ENCODE results near the gene MTO1. TPM values are rescaled to one million over a fixed set of nuclear protein-coding genes. Genes with fewer than 3 reads are reported as not detected.
"Not testable (repeated sequence)": the region's sequence is repeated elsewhere in the genome, so short reads cannot be mapped to it uniquely, and the experiment has no call there.

Gene MTO1
- total RNA-seq, 3 donors from 2014 or later = 30.4 to 35.8 (median 35.1) TPM

GRCh38 chr6:73514746-73515110, 53.2 kb downstream of the MTO1 start:
- peaks cover 48% of the 10 kb centered on the region for H3K36me3 Mint-ChIP-seq (ENCODE audit: insufficient read depth)
- ATAC-seq (peak in 1 of 2 donors; percentile 15), DNase-seq (no peak)
- peaks cover 25% of the 10 kb centered on the region for H3K4me1 Mint-ChIP-seq (ENCODE audit: low read depth)
- peak overlapping the region; percentile 98 for H3K4me3 Mint-ChIP-seq
- H3K9me3 Mint-ChIP-seq = no peaks in the 10 kb centered on the region
- no peaks in the 10 kb centered on the region for H3K27me3 Mint-ChIP-seq (ENCODE audit: low read depth)

- ATAC-seq = peak; percentile 7 to 10
These were observed 53.7 kb downstream of the MTO1 start for GRCh38 chr6:73515204-73515655.

DNA sequence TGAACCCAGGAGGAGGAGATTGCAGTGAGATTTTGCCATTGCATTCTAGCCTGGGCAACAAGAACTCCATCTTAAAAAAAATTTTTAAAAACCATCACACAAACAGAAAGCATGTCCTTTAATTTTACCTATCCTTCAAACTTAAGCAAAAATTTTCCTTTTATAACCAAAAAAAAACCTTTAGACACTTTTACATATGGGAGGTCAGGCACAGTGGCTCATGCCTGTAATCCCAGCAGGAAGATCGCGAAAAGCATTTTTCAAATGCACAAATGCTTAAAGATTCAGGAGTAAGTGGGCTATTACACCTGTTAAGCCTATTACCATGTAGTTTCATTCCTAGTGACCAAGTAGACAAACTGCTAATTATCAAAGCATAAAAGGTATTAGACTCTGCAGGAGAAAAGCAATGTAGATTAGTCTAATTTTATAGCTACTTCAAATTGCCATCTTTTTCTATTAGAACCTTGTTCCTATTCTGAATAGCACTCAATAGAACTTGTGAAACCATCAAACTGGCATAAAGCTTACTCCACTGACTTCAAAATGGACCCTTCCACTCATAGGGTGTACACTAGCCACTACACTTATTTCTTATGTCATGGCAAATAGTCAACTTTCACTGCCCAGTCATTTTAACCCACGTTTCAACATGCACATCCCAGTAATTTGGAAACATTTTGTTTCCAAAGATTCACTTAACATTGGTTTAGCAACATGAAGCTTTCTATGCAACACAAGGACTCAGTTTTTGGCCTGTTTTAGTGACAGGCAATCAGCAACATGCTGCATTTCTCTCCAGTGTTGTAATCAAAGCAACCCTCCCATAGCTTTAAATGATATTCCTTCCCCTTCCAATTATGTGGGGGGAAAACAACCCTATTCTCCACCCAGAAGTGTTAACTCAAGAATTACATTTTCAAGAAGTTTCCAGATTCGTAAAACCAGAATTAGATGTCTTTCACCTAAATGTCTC, 55.3 kb downstream of the MTO1 start:
- Mint-ChIP-seq H3K27me3 (ENCODE audit: low read depth) (no peaks in the 10 kb centered on the region), H3K36me3 (ENCODE audit: insufficient read depth) (peaks cover 60% of the 10 kb centered on the region), H3K4me1 (ENCODE audit: low read depth) (peaks cover 25% of the 10 kb centered on the region), H3K4me3 (peak overlapping the region; percentile 98), H3K9me3 (no peaks in the 10 kb centered on the region)
- ATAC-seq (no peak), DNase-seq (no peak)

More at GRCh38 chr6:73515204-73515655, 53.7 kb downstream of the MTO1 start:
- Mint-ChIP-seq H3K4me3 (peak overlapping the region; percentile 98), H3K9me3 (no peaks in the 10 kb centered on the region), H3K4me1 (ENCODE audit: low read depth) (peaks cover 25% of the 10 kb centered on the region), H3K36me3 (ENCODE audit: insufficient read depth) (peaks cover 53% of the 10 kb centered on the region), H3K27me3 (ENCODE audit: low read depth) (no peaks in the 10 kb centered on the region)
- DNase-seq = no peak

DNA sequence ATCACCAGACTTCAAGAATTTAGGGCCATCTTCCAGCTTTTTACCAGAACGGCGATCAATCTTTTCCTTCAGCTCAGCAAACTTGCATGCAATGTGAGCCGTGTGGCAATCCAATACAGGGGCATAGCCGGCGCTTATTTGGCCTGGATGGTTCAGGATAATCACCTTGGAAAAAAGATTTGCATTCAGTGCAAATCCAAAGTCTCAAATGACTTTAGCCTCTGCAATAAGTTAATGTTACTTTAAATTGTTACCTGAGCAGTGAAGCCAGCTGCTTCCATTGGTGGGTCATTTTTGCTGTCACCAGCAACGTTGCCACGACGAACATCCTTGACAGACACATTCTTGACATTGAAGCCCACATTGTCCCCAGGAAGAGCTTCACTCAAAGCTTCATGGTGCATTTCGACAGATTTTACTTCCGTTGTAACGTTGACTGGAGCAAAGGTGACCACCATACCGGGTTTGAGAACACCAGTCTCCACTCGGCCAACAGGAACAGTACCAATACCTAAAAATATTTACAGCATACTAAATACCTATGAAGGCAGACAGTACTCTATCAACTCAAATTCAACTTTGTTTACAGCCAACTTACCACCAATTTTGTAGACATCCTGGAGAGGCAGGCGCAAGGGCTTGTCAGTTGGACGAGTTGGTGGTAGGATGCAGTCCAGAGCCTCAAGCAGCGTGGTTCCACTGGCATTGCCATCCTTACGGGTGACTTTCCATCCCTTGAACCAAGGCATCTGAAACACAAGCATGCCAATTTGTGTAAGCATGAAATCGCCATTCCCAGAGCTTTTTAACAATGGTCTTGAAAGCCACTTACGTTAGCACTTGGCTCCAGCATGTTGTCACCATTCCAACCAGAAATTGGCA, 56.8 kb downstream of the MTO1 start:
- H3K4me1 Mint-ChIP-seq (ENCODE audit: low read depth) = peaks cover 30% of the 10 kb centered on the region
- peaks cover 59% of the 10 kb centered on the region for H3K36me3 Mint-ChIP-seq (ENCODE audit: insufficient read depth)
- H3K4me3 Mint-ChIP-seq = peak overlapping the region; percentile 98
- not testable (repeated sequence) for DNase-seq; ATAC-seq; H3K9me3 Mint-ChIP-seq; H3K27me3 Mint-ChIP-seq (ENCODE audit: low read depth)

DNA sequence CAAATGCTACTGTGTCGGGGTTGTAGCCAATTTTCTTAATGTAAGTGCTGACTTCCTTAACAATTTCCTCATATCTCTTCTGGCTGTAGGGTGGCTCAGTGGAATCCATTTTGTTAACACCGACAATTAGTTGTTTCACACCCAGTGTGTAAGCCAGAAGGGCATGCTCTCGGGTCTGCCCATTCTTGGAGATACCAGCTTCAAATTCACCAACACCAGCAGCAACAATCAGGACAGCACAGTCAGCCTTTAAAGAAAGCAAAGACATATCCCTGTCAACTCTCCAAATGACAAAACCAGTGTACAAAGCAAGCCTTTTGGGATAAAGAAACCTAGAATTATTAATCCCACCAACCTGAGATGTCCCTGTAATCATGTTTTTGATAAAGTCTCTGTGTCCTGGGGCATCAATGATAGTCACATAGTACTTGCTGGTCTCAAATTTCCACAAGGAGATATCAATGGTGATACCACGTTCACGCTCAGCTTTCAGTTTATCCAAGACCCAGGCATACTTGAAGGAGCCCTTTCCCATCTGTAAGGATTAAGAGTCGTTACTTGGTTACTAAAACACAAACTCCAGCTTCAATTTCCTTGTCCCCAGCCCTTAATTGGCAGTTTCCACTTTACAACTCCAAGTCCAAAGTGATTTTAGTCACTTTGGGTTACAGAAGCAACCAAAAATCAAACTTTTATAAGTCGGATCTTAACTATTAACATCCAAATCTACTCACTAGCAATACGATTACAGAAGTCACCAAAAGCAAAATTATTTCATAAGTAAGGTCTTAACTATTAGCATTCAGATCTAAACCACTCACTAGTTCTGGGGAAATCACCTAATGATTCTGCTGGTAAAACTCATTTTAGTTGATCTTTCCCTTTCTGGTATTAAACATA, 57.7 kb downstream of the MTO1 start:
- peak overlapping the region; percentile 98 for H3K4me3 Mint-ChIP-seq
- not testable (repeated sequence) for DNase-seq; ATAC-seq; H3K27me3 Mint-ChIP-seq (ENCODE audit: low read depth); H3K9me3 Mint-ChIP-seq
- peaks cover 59% of the 10 kb centered on the region for H3K36me3 Mint-ChIP-seq (ENCODE audit: insufficient read depth)
- H3K4me1 Mint-ChIP-seq (ENCODE audit: low read depth) = peaks cover 35% of the 10 kb centered on the region

- H3K36me3 Mint-ChIP-seq (ENCODE audit: insufficient read depth) = peaks cover 55% of the 10 kb centered on the region
- peak; percentile 82 for DNase-seq
- H3K4me1 Mint-ChIP-seq (ENCODE audit: low read depth) = peaks cover 35% of the 10 kb centered on the region
- ATAC-seq = peak; percentile 25 to 26
- no peaks in the 10 kb centered on the region for H3K9me3 Mint-ChIP-seq
- H3K4me3 Mint-ChIP-seq = peak overlapping the region; percentile 98
- no peaks in the 10 kb centered on the region for H3K27me3 Mint-ChIP-seq (ENCODE audit: low read depth)
These were observed 58.6 kb downstream of the MTO1 start for GRCh38 chr6:73519926-73520687.

DNA sequence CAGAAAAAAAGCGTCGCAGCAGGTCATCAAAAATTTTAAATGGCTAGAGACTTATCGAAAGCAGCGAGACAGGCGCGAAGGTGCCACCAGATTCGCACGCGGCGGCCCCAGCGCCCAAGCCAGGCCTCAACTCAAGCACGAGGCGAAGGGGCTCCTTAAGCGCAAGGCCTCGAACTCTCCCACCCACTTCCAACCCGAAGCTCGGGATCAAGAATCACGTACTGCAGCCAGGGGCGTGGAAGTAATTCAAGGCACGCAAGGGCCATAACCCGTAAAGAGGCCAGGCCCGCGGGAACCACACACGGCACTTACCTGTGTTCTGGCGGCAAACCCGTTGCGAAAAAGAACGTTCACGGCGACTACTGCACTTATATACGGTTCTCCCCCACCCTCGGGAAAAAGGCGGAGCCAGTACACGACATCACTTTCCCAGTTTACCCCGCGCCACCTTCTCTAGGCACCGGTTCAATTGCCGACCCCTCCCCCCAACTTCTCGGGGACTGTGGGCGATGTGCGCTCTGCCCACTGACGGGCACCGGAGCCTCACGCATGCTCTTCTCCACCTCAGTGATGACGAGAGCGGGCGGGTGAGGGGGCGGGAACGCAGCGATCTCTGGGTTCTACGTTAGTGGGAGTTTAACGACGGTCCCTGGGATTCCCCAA, 59.3 kb downstream of the MTO1 start, which contains the start of gene EEF1A1:
Gene EEF1A1 (minus strand): TSS at position 345 of the 663 bp plus-strand sequence. CDS start 1,006 bp downstream, outside the sequence.
- peak within 1 kb of the TSS; percentile 98 for H3K4me3 Mint-ChIP-seq
- ATAC-seq = peak; percentile 62 to 69
- H3K9me3 Mint-ChIP-seq = no peaks in the 10 kb centered on the region
- H3K4me1 Mint-ChIP-seq (ENCODE audit: low read depth) = peaks cover 32% of the 10 kb centered on the region
- H3K36me3 Mint-ChIP-seq (ENCODE audit: insufficient read depth) = peaks cover 48% of the 10 kb centered on the region
- H3K27me3 Mint-ChIP-seq (ENCODE audit: low read depth) = no peaks in the 10 kb centered on the region
- peak; percentile 100 for DNase-seq

DNA sequence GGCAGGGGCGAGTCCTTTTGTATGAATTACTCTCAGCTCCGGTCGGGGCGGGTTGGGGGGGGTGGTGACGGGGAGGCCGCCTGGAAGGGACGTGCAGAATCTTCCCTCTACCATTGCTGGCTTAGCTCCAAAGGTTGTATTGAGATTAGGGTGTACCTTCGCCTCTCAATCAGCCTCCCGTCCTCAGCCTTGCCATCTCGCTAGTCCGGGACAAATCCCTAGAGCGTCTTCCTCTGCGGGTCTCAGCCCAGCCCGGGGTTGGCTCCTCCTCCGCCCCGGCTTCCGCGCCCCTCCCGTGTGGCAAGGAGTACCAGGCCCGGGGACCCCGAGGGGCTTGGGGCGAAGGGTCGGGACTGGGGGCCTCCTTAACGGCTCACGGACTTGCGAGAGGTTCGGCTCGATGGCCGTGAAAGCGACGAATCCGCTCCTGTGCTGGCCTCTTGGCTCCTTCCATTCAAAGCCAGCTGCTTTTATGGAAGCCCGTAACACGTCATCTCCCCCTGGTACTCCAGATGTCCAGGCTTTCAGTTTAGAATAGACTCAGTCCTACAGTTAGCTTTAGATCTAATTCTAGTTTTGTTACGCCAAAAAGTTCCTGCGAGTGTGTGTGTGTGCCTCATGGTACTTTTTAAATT, 59.9 kb downstream of the MTO1 start:
- Mint-ChIP-seq H3K36me3 (ENCODE audit: insufficient read depth) (peaks cover 42% of the 10 kb centered on the region), H3K27me3 (ENCODE audit: low read depth) (no peaks in the 10 kb centered on the region), H3K4me1 (ENCODE audit: low read depth) (peaks cover 25% of the 10 kb centered on the region), H3K9me3 (no peaks in the 10 kb centered on the region), H3K4me3 (peak overlapping the region; percentile 98)
- ATAC-seq (peak; percentile 41 to 51), DNase-seq (peak; percentile 65)

- Mint-ChIP-seq H3K4me3 (peak overlapping the region; percentile 98), H3K9me3 (no peaks in the 10 kb centered on the region), H3K4me1 (ENCODE audit: low read depth) (peaks cover 15% of the 10 kb centered on the region), H3K27me3 (ENCODE audit: low read depth) (no peaks in the 10 kb centered on the region), H3K36me3 (ENCODE audit: insufficient read depth) (peaks cover 24% of the 10 kb centered on the region)
- ATAC-seq (peak; percentile 38 to 47), DNase-seq (peak; percentile 72)
These were observed 62.0 kb downstream of the MTO1 start for GRCh38 chr6:73523434-73524123.

- ATAC-seq (no peak), DNase-seq (no peak)
- H3K4me3 Mint-ChIP-seq = no peak overlapping the region
- H3K4me1 Mint-ChIP-seq (ENCODE audit: low read depth) = peaks cover 13% of the 10 kb centered on the region
- peaks cover 2% of the 10 kb centered on the region for H3K36me3 Mint-ChIP-seq (ENCODE audit: insufficient read depth)
- H3K27me3 Mint-ChIP-seq (ENCODE audit: low read depth) = no peaks in the 10 kb centered on the region
- H3K9me3 Mint-ChIP-seq = no peaks in the 10 kb centered on the region
These were observed 64.2 kb downstream of the MTO1 start for GRCh38 chr6:73525546-73526330.

DNA sequence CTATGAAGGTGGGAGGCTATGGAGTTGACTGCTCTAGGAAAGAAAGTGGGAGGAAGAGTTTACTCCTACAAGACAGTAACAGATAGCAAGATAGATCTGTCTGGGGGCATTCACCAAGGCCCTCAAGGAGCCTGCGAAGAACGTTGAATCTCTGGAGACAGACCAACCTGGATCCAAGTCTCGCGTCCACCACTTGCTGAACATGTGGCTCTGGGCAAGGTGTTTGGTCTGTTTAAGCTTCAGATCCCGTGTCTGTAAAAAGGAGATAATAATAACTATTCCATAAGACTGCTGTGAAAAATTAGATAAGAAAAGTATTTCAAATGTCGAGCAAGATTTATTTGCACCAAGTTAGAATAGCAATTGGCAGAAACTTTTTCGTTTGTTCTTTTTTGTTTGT, 67.4 kb downstream of the MTO1 start:
- Mint-ChIP-seq H3K9me3 (no peaks in the 10 kb centered on the region), H3K36me3 (ENCODE audit: insufficient read depth) (no peaks in the 10 kb centered on the region), H3K4me1 (ENCODE audit: low read depth) (peaks cover 6% of the 10 kb centered on the region), H3K27me3 (ENCODE audit: low read depth) (no peaks in the 10 kb centered on the region), H3K4me3 (no peak overlapping the region)
- DNase-seq (no peak), ATAC-seq (no peak)
